Liver (tissue), 9 donors: ENCODE data around the gene NSFL1C. TPM values are rescaled to one million over a fixed set of nuclear protein-coding genes. Genes with fewer than 3 reads are reported as not detected.

Experiments
- DNase-seq: peaks from one replicate; pipeline ENCODE4 v3.0.0-alpha.2; 2017; ENCODE audit warnings: low spot score
- H3K27ac ChIP-seq, 2 donors: one replicate each; pipeline ENCODE4 v1.7.0; 2013; ENCODE audit warnings: inconsistent platforms in 2 of 2, low read length in 2 of 2, control low read depth in 1 of 2, low read depth in 1 of 2, mild to moderate bottlenecking in 1 of 2
- H3K27me3 ChIP-seq, 4 donors: one replicate each; pipeline versions ENCODE4 v1.6.1 to v1.7.0; 2013; ENCODE audit warnings: low read length in 3 of 4, inconsistent platforms in 1 of 4, mild to moderate bottlenecking in 1 of 4, moderate library complexity in 1 of 4; ENCODE audit not compliant: control insufficient read depth in 4 of 4, insufficient read depth in 4 of 4
- H3K36me3 ChIP-seq, 4 donors: one replicate each; pipeline versions ENCODE4 v1.6.1 to v1.7.0; 2013; ENCODE audit warnings: low read length in 3 of 4, mild to moderate bottlenecking in 3 of 4, low read depth in 1 of 4, moderate library complexity in 1 of 4; ENCODE audit not compliant: control insufficient read depth in 4 of 4, insufficient read depth in 3 of 4
- H3K4me1 ChIP-seq, 4 donors: one replicate each; pipeline versions ENCODE4 v1.6.1 to v1.7.0; 2013; ENCODE audit warnings: low read length in 3 of 4, mild to moderate bottlenecking in 3 of 4, moderate library complexity in 1 of 4; ENCODE audit not compliant: control insufficient read depth in 4 of 4, insufficient read depth in 4 of 4
- H3K4me3 ChIP-seq, 3 donors: one replicate each; pipeline versions ENCODE4 v1.6.1 to v1.7.0; 2013; ENCODE audit warnings: low read length in 3 of 3, control low read depth in 1 of 3, low read depth in 1 of 3, mild to moderate bottlenecking in 1 of 3
- H3K9ac ChIP-seq, 2 donors: one replicate each; pipeline ENCODE4 v1.7.0; 2013; ENCODE audit warnings: low read length in 2 of 2, mild to moderate bottlenecking in 2 of 2, moderate library complexity in 2 of 2, control low read depth in 1 of 2, low read depth in 1 of 2
- H3K9me3 ChIP-seq, 4 donors: one replicate each; pipeline versions ENCODE4 v1.6.1 to v1.7.0; 2013; ENCODE audit warnings: low read length in 3 of 4; ENCODE audit not compliant: control insufficient read depth in 4 of 4
- ATF3 ChIP-seq: IDR thresholded peaks from 2 replicates; pipeline ENCODE4 v1.6.1; 2016; ENCODE audit warnings: antibody characterized with exemption
- CTCF ChIP-seq: fragments of 150-350 bp; IDR thresholded peaks from 2 replicates; pipeline ENCODE4 v1.5.1; 2017; ENCODE audit warnings: improper control_type of control experiment, low read depth, low read length; ENCODE audit not compliant: missing input control
- FOXA1 ChIP-seq: IDR thresholded peaks from 2 replicates; pipeline ENCODE4 v1.6.1; 2016; ENCODE audit warnings: antibody characterized with exemption
- FOXA2 ChIP-seq: IDR thresholded peaks from 2 replicates; pipeline ENCODE4 v1.6.1; 2016; ENCODE audit warnings: antibody characterized with exemption
- GABPA ChIP-seq, 2 donors: IDR thresholded peaks in 1 of 2; conservative IDR thresholded peaks in 1 of 2; 2 replicates each; pipeline ENCODE4 v1.6.1; 2016; ENCODE audit warnings: antibody characterized with exemption in 2 of 2, mild to moderate bottlenecking in 1 of 2, moderate library complexity in 1 of 2
- HNF4G ChIP-seq: IDR thresholded peaks from 2 replicates; pipeline ENCODE4 v1.6.1; 2016; ENCODE audit warnings: antibody characterized with exemption
- JUND ChIP-seq, 2 donors: IDR thresholded peaks; 2 replicates each; pipeline ENCODE4 v1.6.1; 2016; ENCODE audit warnings: antibody characterized with exemption in 2 of 2
- MAX ChIP-seq: IDR thresholded peaks from 2 replicates; pipeline ENCODE4 v1.6.1; 2016; ENCODE audit warnings: antibody characterized with exemption
- NR2F2 ChIP-seq: IDR thresholded peaks from 2 replicates; pipeline ENCODE4 v1.6.1; 2016; ENCODE audit warnings: antibody characterized with exemption
- RAD21 ChIP-seq, 2 donors: IDR thresholded peaks; 2 replicates each; pipeline ENCODE4 v1.6.1; 2016; ENCODE audit warnings: antibody characterized with exemption in 2 of 2, mild to moderate bottlenecking in 2 of 2
- REST ChIP-seq: IDR thresholded peaks from 2 replicates; pipeline ENCODE4 v1.6.1; 2016; ENCODE audit warnings: antibody characterized with exemption, mild to moderate bottlenecking
- RXRA ChIP-seq, 2 donors: IDR thresholded peaks; 2 replicates each; pipeline ENCODE4 v1.6.1; 2017 to 2018; ENCODE audit warnings: antibody characterized with exemption in 2 of 2, mild to moderate bottlenecking in 1 of 2
- ZBTB33 ChIP-seq: IDR thresholded peaks from 2 replicates; pipeline ENCODE4 v1.6.1; 2016; ENCODE audit warnings: antibody characterized with exemption
- WGBS: extraction: QIAGEN DNeasy Blood & Tissue Kit; methylation state at CpG from one replicate; pipeline ENCODE4 v1.1.7; 2013; 5-methylcytosine and 5-hydroxymethylcytosine counted together
- polyA plus RNA-seq, 2 donors: library from polyadenylated mRNA; stranded (reverse) in 1 of 2; unstranded in 1 of 2; fragments of 200-250 nt in 1 of 2; fragments of >200 nt in 1 of 2; fragmentation: Nextera tagmentation in 1 of 2; extraction: Ambion mirVana in 1 of 2; gene quantifications; one replicate each; pipeline versions ENCODE4 v1.2.1 to v1.2.3, GENCODE V29; 2013 to 2015
- total RNA-seq, 2 donors: library from RNA; depleted of rRNA; stranded (reverse); fragments of >200 nt; gene quantifications; one replicate each; pipeline ENCODE4 v1.2.3, GENCODE V29; 2014
- donor health status: healthy.
- donor health status: healthy.
- donor health status: healthy.
- donor health status: healthy.
- donor health status: healthy.

The NSFL1C gene
- total and polyA plus RNA-seq, 4 donors: 13.7 to 49.0 (median 34.7) TPM

GRCh38 chr20:1493536-1493935, 26.9 kb upstream of the NSFL1C start:
- H3K27ac ChIP-seq: no peak overlapping the region
- H3K4me3 ChIP-seq: no peak overlapping the region
- no peaks in the 10 kb centered on the region for H3K9me3 ChIP-seq
- H3K9ac ChIP-seq: no peak overlapping the region
- DNase-seq: no peak
- 64% methylated on average over 1 of the region's 1 CpG for WGBS
- no peaks in the 10 kb centered on the region for H3K36me3 ChIP-seq
- H3K27me3 ChIP-seq: no peaks in the 10 kb centered on the region
- TF ChIP-seq RAD21 (IDR thresholded peaks at IDR 0.05) (no peak), GABPA (IDR thresholded peaks at IDR 0.05 in 1 of 2, conservative IDR thresholded peaks at IDR 0.05 in 1 of 2) (no peak)
- H3K4me1 ChIP-seq: no peaks in the 10 kb centered on the region

GRCh38 chr20:1491860-1492642, 25.4 kb upstream of the NSFL1C start:
- Histone ChIP-seq H3K36me3 (no peaks in the 10 kb centered on the region), H3K9ac (no peak overlapping the region), H3K4me3 (no peak overlapping the region), H3K9me3 (no peaks in the 10 kb centered on the region), H3K27ac (peak overlapping the region in 1 of 2 donors; percentile 45), H3K27me3 (no peaks in the 10 kb centered on the region), H3K4me1 (no peaks in the 10 kb centered on the region)
- TF ChIP-seq MAX (no peak), NR2F2 (no peak), ATF3 (no peak), REST (no peak), FOXA2 (no peak), FOXA1 (no peak), HNF4G (no peak), GABPA (IDR thresholded peaks at IDR 0.05 in 1 of 2, conservative IDR thresholded peaks at IDR 0.05 in 1 of 2) (no peak), RXRA (IDR thresholded peaks at IDR 0.05) (no peak)
- DNase-seq: no peak
- 58% methylated on average over 2 of the region's 2 CpGs for WGBS

GRCh38 chr20:1491281-1491840, 24.7 kb upstream of the NSFL1C start, which contains the start of gene SIRPB2:
TSS of gene SIRPB2 (minus strand) at chr20:1491420. CDS start at chr20:1491359, 61 bp downstream.
- no peaks in the 10 kb centered on the region for H3K27me3 ChIP-seq
- DNase-seq: no peak
- no peaks in the 10 kb centered on the region for H3K9me3 ChIP-seq
- H3K4me1 ChIP-seq: no peaks in the 10 kb centered on the region
- H3K27ac ChIP-seq: peak within 1 kb of the TSS; percentile 45 to 68
- H3K36me3 ChIP-seq: no peaks in the 10 kb centered on the region
- WGBS: 60% methylated on average over 11 of the region's 11 CpGs
- H3K4me3 ChIP-seq: peak within 1 kb of the TSS in 1 of 3 donors; percentile 5
- no peak within 1 kb of the TSS for H3K9ac ChIP-seq
- TF ChIP-seq JUND (IDR thresholded peaks at IDR 0.05) (no peak), ZBTB33 (no peak), CTCF (no peak), NR2F2 (peak; percentile 28), MAX (peak; percentile 10)
